Measurements from ENCODE around the gene OPHN1. TPM values are rescaled to one million over a fixed set of nuclear protein-coding genes. Genes with fewer than 3 reads are reported as not detected.

The OPHN1 gene
- total and polyA plus RNA-seq, 2 of the 13 experiments (the other 11 are each of a cell fraction or from before 2014, with no cell fraction given): 1.6 to 1.7 TPM

DNA sequence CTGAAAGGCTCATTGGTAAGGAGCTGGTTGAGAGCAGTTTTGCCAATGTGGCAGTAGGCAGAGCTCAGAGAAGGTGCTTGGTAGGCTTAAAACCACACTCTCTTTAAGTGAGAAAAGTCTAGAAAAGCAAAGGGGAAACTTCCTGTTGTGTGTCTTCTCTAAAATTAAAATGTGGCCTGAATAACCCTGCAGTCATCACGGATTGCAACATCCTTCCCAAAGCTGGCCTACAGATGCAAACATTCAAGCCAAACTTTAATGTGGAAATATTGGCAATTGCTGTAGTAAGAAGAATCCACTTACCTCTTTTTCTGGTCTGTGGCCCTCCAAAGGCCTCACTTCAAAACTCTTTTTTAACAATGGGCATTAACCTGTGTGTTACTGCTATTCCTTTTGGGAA is 348.5 kb downstream of the OPHN1 start:
- DNase-seq (ENCODE audit: low spot score): no peak
- intact Hi-C loops (cut with micrococcal nuclease; ENCODE audit: unreplicated experiment) (no loop called here), in situ Hi-C loops (cut with HindIII; ENCODE audit: extremely low pct_ligation_motif_present, low pct_unique_long_range_greater_than_20kb) (no loop called here)
- Histone ChIP-seq H3K4me1 (ENCODE audit: insufficient read depth, low read length) (no peaks in the 10 kb centered on the region), H3K9me3 (ENCODE audit: low read length) (no peaks in the 10 kb centered on the region), H3K27me3 (ENCODE audit: control insufficient read depth in 1 of 2, insufficient read depth in 2 of 2, low read length in 2 of 2) (no peaks in the 10 kb centered on the region), H3K36me3 (replicated peaks in 1 of 2; ENCODE audit: control insufficient read depth in 1 of 2, insufficient read depth in 2 of 2, low read length in 2 of 2) (no peaks in the 10 kb centered on the region), H3K79me2 (ENCODE audit: insufficient read depth, low read length) (no peaks in the 10 kb centered on the region), H3K4me2 (ENCODE audit: low read depth, low read length) (no peak overlapping the region), H3K4me3 (replicated peaks in 1 of 3; ENCODE audit: insufficient read depth in 1 of 3, low read depth in 2 of 3, low read length in 3 of 3) (no peak overlapping the region), H4K20me1 (ENCODE audit: insufficient read depth, low read length) (no peaks in the 10 kb centered on the region), H2AFZ (ENCODE audit: low read length) (no peak overlapping the region), H3K9ac (ENCODE audit: insufficient read depth, low read depth, low read length) (no peak overlapping the region), H3K27ac (ENCODE audit: extremely low read length, insufficient read depth, low read length) (no peak overlapping the region)
- CTCF ChIA-PET (ENCODE audit: low intra/inter-chr PET ratio, low total read pairs): no interaction called here
- WGBS (ENCODE audit: low lambda C conversion rate): no CpG with 5 or more reads among the region's 1 CpG
- ATAC-seq: no peak
- POLR2A ChIA-PET: no interaction called here
- BruUV-seq (replicated peaks): no TSS peak
- no peak for FAIRE-seq
- no peak for TF ChIP-seq EHMT2 (IDR thresholded peaks at IDR 0.05; ENCODE audit: borderline replicate concordance, low read depth, low read length)
- TF ChIP-seq, protein P1, sequence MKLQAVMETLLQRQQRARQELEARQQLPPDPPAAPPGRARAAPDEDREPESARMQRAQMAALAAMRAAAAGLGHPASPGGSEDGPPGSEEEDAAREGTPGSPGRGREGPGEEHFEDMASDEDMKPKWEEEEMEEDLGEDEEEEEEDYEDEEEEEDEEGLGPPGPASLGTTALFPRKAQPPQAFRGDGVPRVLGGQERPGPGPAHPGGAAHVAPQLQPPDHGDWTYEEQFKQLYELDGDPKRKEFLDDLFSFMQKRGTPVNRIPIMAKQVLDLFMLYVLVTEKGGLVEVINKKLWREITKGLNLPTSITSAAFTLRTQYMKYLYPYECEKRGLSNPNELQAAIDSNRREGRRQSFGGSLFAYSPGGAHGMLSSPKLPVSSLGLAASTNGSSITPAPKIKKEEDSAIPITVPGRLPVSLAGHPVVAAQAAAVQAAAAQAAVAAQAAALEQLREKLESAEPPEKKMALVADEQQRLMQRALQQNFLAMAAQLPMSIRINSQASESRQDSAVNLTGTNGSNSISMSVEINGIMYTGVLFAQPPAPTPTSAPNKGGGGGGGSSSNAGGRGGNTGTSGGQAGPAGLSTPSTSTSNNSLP (IDR thresholded peaks at IDR 0.05; ENCODE audit: low read depth, low read length): no peak
- TF ChIP-seq, protein P2, sequence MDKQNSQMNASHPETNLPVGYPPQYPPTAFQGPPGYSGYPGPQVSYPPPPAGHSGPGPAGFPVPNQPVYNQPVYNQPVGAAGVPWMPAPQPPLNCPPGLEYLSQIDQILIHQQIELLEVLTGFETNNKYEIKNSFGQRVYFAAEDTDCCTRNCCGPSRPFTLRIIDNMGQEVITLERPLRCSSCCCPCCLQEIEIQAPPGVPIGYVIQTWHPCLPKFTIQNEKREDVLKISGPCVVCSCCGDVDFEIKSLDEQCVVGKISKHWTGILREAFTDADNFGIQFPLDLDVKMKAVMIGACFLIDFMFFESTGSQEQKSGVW (CRISPR knock-in tag; IDR thresholded peaks at IDR 0.05; ENCODE audit: borderline replicate concordance): no peak
- no peak for TF ChIP-seq ZNF7 (CRISPR knock-in tag; IDR thresholded peaks at IDR 0.05)
- no peak for TF ChIP-seq ATM (IDR thresholded peaks at IDR 0.05; ENCODE audit: borderline replicate concordance)
- TF ChIP-seq, protein P3, sequence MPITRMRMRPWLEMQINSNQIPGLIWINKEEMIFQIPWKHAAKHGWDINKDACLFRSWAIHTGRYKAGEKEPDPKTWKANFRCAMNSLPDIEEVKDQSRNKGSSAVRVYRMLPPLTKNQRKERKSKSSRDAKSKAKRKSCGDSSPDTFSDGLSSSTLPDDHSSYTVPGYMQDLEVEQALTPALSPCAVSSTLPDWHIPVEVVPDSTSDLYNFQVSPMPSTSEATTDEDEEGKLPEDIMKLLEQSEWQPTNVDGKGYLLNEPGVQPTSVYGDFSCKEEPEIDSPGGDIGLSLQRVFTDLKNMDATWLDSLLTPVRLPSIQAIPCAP (CRISPR knock-in tag; IDR thresholded peaks at IDR 0.05; ENCODE audit: low read depth): no peak
- TF ChIP-seq, protein P4, sequence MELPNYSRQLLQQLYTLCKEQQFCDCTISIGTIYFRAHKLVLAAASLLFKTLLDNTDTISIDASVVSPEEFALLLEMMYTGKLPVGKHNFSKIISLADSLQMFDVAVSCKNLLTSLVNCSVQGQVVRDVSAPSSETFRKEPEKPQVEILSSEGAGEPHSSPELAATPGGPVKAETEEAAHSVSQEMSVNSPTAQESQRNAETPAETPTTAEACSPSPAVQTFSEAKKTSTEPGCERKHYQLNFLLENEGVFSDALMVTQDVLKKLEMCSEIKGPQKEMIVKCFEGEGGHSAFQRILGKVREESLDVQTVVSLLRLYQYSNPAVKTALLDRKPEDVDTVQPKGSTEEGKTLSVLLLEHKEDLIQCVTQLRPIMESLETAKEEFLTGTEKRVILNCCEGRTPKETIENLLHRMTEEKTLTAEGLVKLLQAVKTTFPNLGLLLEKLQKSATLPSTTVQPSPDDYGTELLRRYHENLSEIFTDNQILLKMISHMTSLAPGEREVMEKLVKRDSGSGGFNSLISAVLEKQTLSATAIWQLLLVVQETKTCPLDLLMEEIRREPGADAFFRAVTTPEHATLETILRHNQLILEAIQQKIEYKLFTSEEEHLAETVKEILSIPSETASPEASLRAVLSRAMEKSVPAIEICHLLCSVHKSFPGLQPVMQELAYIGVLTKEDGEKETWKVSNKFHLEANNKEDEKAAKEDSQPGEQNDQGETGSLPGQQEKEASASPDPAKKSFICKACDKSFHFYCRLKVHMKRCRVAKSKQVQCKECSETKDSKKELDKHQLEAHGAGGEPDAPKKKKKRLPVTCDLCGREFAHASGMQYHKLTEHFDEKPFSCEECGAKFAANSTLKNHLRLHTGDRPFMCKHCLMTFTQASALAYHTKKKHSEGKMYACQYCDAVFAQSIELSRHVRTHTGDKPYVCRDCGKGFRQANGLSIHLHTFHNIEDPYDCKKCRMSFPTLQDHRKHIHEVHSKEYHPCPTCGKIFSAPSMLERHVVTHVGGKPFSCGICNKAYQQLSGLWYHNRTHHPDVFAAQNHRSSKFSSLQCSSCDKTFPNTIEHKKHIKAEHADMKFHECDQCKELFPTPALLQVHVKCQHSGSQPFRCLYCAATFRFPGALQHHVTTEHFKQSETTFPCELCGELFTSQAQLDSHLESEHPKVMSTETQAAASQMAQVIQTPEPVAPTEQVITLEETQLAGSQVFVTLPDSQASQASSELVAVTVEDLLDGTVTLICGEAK (IDR thresholded peaks at IDR 0.05): no peak
- TF ChIP-seq, protein P4 (CRISPR knock-in tag; IDR thresholded peaks at IDR 0.05): no peak
- no peak for TF ChIP-seq ZMYM4 (CRISPR knock-in tag; IDR thresholded peaks at IDR 0.05)
- no peak for TF ChIP-seq YY1 (IDR thresholded peaks at IDR 0.05; ENCODE audit: insufficient read depth, insufficient replicate concordance, low read depth, low read length)
- no peak for TF ChIP-seq GTF3A (CRISPR knock-in tag; conservative IDR thresholded peaks at IDR 0.05)
- TF ChIP-seq, protein P5, sequence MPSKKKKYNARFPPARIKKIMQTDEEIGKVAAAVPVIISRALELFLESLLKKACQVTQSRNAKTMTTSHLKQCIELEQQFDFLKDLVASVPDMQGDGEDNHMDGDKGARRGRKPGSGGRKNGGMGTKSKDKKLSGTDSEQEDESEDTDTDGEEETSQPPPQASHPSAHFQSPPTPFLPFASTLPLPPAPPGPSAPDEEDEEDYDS (CRISPR knock-in tag; IDR thresholded peaks at IDR 0.05): no peak

All from HepG2 (cell line).